GM10266 (cell line): Measurements from ENCODE around the gene CCNQ.

Experiments
- DNase-seq: peaks from one replicate; pipeline ENCODE4 v3.0.0; 2012; ENCODE audit errors: extremely low spot score
- TF ChIP-seq, protein P1 (sequence below): IDR thresholded peaks from 2 replicates; pipeline ENCODE4 v1.5.1; 2012; ENCODE audit warnings: mild to moderate bottlenecking, low read depth; ENCODE audit not compliant: control insufficient read depth, insufficient read depth; ENCODE audit errors: missing control alignments

The CCNQ gene

DNA sequence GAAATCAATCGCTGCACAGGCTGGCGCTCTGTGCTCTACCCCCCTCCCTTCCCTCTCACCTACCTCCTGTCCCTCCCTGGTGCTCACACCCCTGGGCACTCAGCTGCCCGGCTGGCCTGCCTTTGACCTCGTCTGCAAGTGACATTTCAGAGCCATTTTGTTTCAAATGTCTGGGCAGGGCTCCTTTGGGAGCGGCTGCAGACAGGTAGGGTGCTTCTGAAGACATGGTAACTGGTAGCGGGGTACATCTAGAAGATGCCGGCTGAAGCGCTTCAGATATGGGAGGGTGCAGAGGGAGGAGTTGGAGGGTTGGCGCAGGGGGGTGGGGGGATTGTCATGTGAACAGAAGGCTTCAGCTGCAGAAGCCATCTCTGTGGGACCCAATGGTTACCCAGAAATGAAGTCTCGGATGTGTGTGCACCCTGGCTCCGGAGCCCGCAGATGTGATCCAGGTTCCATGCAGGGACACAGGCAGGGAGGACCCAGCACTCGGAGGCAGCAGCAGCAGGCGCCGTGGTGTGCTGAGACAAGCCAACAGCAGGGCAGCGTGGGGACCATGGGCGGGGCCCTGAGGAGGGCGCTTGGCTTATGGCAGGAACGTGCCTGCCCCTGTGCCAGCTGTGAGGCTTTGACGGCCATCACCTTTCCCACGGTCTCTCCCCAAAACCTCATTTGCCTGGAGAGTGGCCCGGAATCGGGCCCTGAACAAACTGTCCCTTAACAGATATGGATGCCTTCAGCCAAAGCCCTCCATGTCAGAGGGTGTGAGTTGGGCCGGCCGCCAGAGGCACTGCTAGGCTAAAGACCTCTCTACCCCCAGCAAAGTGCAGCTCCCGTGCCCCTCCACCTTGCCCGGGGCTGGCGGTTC is 40.5 kb upstream of the CCNQ start:
- TF ChIP-seq, protein P1, sequence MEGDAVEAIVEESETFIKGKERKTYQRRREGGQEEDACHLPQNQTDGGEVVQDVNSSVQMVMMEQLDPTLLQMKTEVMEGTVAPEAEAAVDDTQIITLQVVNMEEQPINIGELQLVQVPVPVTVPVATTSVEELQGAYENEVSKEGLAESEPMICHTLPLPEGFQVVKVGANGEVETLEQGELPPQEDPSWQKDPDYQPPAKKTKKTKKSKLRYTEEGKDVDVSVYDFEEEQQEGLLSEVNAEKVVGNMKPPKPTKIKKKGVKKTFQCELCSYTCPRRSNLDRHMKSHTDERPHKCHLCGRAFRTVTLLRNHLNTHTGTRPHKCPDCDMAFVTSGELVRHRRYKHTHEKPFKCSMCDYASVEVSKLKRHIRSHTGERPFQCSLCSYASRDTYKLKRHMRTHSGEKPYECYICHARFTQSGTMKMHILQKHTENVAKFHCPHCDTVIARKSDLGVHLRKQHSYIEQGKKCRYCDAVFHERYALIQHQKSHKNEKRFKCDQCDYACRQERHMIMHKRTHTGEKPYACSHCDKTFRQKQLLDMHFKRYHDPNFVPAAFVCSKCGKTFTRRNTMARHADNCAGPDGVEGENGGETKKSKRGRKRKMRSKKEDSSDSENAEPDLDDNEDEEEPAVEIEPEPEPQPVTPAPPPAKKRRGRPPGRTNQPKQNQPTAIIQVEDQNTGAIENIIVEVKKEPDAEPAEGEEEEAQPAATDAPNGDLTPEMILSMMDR, result no peak
- no peak for DNase-seq

DNA sequence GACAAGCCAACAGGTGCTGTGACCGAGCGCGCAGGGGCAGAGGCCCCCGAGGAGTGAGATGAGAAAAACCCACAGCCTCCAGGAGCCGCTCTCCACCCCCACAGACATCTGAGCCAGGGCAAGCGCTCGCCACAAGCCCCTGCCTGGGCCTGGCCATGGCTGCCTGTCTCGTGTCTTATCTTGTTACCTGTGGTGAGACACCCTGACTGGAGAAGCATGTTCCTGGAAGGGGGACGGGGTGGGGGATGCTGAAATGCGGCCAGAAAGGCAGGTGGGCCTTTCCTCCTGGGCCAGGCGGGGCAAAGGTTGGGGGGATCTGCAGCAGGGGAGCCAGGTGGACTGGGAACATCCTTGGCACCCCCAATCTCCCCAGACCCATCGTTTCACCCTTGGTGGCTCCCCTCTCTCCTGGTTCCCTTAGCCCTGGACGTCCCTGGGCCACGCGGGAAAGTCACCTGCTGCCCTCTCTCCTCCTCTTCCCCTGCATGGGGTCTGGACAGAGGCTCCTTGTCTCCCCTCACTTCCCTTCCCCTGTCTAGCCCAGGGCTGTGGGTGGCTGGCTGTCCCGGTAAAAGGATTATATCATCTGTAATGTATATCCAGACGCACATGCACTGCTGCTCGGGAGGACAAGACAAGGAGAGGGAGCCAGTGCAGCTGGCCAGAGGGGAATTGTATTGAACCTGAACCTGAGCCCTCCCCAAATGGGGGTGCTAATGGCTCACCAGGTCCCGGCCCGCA is 39.7 kb upstream of the CCNQ start:
- TF ChIP-seq, protein P1, result no peak
- DNase-seq, result no peak

DNA sequence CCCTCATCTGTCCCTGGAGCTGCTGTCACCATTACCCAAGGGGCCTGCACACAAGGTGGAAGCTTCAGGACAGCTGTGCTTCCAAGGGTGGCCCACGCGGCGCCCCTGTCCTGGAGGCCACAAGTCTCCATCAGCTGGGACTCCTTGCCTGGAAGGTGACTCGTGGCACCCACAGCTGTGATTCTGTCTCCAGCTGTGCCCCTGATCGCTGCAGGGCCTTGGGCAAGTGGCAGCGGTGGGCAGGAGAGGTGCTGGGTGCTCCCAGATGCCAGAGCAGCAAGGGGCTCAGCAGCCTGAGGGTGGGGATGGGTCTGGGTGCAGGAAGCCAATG is 39.1 kb upstream of the CCNQ start:
- no peak for DNase-seq
- TF ChIP-seq, protein P1, result no peak

DNA sequence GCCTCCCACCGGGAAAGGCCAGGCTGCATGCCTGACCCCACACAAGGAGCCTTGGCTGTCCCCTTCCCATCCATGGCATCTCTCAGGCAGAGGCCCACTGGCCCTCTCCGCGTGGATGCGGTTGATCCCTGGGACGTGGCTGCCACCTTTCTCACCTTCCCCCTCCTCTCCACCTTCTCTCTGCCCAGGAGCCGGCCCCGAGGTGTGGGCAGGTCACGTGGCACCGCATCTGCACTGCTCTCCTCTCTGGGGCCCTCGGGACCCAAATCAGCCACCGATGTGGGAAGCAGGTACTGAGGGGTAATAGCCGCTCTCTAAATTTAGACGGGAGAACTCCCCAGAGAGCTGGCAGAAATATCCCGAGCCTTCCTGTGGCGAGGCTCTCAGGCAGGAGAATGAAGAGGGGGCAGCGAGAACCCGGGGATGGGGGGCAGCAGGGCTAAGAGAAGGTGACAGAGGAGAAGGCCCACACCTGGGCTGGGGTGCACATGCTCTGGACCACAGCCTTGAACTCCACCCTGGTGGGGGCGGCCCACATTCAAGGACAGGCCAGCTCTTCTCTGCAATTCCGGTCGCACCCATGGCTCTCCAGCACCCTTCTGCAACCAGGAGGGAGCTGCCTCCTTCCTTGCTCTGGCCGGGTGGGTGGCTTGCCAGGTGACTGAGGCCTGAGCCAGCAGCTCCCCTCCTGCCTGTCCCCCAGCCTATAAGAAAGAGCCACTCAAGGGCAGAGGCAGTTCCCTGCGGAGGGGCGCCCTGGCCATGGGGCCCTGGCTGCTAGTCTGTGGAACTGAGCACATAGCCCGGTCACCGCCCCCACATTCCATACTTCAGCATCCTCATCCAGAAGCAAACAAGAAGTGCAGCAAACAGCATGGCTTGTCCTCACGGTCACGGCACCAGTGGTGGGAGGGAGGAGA is 38.4 kb upstream of the CCNQ start:
- no peak for DNase-seq
- TF ChIP-seq, protein P1, result no peak

DNA sequence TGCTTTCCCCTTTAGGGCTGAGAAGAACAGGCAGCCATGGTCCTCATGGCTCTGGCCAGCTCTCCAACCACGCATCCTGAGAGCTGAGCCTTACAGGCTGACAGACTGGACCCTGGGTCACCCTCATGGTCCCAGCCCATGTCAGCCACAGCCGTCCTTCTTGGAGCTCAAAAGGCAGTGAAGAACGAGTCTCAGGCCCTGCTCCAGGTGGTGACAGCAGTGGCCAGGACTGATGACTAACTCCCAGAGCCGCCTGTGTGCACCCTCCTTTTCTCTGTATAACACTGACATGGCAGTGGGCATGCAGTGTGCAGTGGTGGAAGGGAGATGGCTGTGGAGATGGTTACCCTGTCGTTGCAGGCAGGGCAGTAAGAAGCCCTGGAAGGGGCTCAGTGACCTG is 37.8 kb upstream of the CCNQ start:
- no peak for DNase-seq
- TF ChIP-seq, protein P1, result no peak

DNA sequence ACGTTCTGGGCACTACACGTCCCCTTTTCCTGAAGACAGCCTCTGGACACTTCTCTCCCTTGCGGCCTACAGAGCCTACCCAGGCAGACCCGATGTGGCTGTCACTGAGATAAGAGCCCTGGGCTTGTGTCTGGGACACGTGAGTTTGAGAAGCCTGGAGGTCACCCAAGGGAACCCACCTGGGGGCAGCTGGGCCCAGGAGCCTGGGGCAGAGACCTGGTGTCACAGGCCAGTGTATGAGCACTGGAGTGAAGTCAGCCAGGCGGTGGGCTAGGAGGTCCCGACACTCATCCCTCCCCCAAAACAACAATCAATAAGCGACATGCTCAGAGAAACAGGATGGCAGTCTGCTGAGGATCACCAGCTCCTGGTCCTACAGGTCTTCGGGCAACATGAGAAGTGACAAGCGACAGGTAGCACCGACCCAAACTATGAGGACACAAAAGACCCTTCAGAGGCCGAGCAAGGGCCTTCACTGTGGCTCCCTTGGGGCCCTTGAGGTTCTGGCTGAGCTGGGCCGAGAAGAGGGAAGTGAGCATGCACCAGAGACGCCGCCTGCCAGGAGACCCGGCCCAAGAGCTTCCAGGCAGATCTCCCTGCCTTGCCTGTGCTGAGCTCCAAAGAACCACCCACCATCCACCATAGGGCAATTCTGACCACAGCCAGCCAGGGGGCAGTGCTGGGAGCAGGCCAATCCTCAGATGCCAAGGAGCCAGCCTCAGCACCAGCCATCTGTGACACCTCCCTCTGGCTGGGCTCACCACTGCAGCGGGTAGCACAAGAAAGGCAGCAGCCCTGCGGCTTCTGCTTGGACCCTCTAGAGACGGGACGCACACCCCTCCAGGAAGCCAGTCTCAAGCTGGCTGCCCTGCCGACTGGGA is 37.1 kb upstream of the CCNQ start:
- no peak for DNase-seq
- TF ChIP-seq, protein P1, result peak; percentile 35
